ENCODE measurements around the gene OSBPL3.

The OSBPL3 gene

GRCh38 chr7:25005658-25006057 is 25.7 kb upstream of the OSBPL3 start:
- H3K4me1 ChIP-seq (ENCODE audit: insufficient read depth, low read length), result no peaks in the 10 kb centered on the region
- H3K9ac ChIP-seq (ENCODE audit: low read depth, low read length), result no peak overlapping the region
- H3K36me3 ChIP-seq (ENCODE audit: insufficient read depth, low read length), result no peaks in the 10 kb centered on the region
- no peaks in the 10 kb centered on the region; the same call in 1 of the 2 replicates for H3K9me3 ChIP-seq (ENCODE audit: control insufficient read depth, insufficient read depth, low read length)

GRCh38 chr7:25002786-25003185 is 22.8 kb upstream of the OSBPL3 start:
- Histone ChIP-seq H3K9me3 (ENCODE audit: control insufficient read depth, insufficient read depth, low read length) (no peaks in the 10 kb centered on the region), H3K4me1 (ENCODE audit: insufficient read depth, low read length) (no peaks in the 10 kb centered on the region), H3K36me3 (ENCODE audit: insufficient read depth, low read length) (no peaks in the 10 kb centered on the region), H3K9ac (ENCODE audit: low read depth, low read length) (no peak overlapping the region)

- H3K36me3 ChIP-seq (ENCODE audit: insufficient read depth, low read length), result no peaks in the 10 kb centered on the region
- no peak overlapping the region for H3K9ac ChIP-seq (ENCODE audit: low read depth, low read length)
- H3K4me1 ChIP-seq (ENCODE audit: insufficient read depth, low read length), result no peaks in the 10 kb centered on the region
- no peaks in the 10 kb centered on the region for H3K9me3 ChIP-seq (ENCODE audit: control insufficient read depth, insufficient read depth, low read length)
Observed at GRCh38 chr7:24995466-24995865, 15.5 kb upstream of the OSBPL3 start.

GRCh38 chr7:24992314-24992713 is 12.3 kb upstream of the OSBPL3 start:
- Histone ChIP-seq H3K36me3 (ENCODE audit: insufficient read depth, low read length) (no peaks in the 10 kb centered on the region), H3K9ac (ENCODE audit: low read depth, low read length) (no peak overlapping the region), H3K4me1 (ENCODE audit: insufficient read depth, low read length) (no peaks in the 10 kb centered on the region), H3K9me3 (ENCODE audit: control insufficient read depth, insufficient read depth, low read length) (no peaks in the 10 kb centered on the region)

DNA sequence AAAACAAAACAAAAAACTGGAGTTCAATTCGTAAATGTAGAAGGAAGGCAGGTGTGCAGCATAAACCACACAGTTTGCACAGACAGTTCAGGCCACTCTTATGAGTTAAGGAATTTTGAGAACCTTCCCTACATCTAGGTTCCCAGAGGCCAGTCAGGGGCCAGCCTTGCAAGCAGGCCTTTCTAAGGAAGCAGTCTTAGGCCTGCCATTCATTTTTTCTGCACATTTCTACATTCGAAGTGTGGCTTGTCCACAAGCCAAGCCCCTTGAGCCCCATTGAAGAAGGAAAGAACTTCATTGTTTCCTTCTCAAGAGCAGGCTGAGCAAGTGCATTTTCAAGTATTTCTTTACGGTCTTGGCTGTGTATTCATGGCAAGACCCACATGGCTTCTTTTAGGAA is 11.4 kb upstream of the OSBPL3 start:
- Histone ChIP-seq H3K9ac (ENCODE audit: low read depth, low read length) (no peak overlapping the region), H3K36me3 (ENCODE audit: insufficient read depth, low read length) (no peaks in the 10 kb centered on the region), H3K4me1 (ENCODE audit: insufficient read depth, low read length) (no peaks in the 10 kb centered on the region)

DNA sequence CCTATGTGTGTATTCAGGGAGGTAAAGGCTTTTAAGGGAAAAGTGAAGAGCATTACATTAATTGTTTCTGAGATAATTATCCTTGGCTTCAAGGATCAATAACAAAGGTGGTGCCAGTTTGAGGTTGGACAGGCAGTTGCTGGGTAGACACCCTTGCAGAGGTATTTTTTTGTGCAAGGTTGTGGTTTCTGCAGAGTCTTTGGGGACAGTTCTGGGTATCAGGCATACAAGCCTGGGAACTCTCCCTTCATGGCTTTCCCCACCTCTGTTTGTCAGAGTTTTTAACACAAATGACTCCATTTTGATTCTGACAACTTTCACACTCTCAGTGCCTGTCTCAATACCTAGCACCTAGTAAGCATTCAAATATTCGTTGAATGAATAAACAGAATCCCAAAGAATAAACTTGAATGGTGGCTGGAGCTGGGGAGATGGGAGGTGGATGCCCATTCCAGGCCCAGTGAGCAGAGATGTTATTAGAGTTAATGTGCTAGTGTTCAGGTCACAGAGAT is 7.4 kb upstream of the OSBPL3 start:
- H3K9ac ChIP-seq (ENCODE audit: low read depth, low read length), result no peak overlapping the region
- no peaks in the 10 kb centered on the region for H3K9me3 ChIP-seq (ENCODE audit: control insufficient read depth, insufficient read depth, low read length)
- H3K4me1 ChIP-seq (ENCODE audit: insufficient read depth, low read length), result peaks cover 4% of the 10 kb centered on the region; the same call in 1 of the 2 replicates
- H3K36me3 ChIP-seq (ENCODE audit: insufficient read depth, low read length), result no peaks in the 10 kb centered on the region

More for the DNA sequence above, 11.4 kb upstream of the OSBPL3 start:
- no peaks in the 10 kb centered on the region for H3K9me3 ChIP-seq (ENCODE audit: control insufficient read depth, insufficient read depth, low read length)

- Histone ChIP-seq H3K36me3 (ENCODE audit: insufficient read depth, low read length) (no peaks in the 10 kb centered on the region), H3K9me3 (ENCODE audit: control insufficient read depth, insufficient read depth, low read length) (no peaks in the 10 kb centered on the region), H3K9ac (ENCODE audit: low read depth, low read length) (no peak overlapping the region), H3K4me1 (ENCODE audit: insufficient read depth, low read length) (peaks cover 10% of the 10 kb centered on the region)
Observed at GRCh38 chr7:24982917-24983316, 2.9 kb upstream of the OSBPL3 start.

GRCh38 chr7:24981171-24981951 is 1.4 kb upstream of the OSBPL3 start:
- peak overlapping the region; percentile 56; the same call in 1 of the 2 replicates for H3K9ac ChIP-seq (ENCODE audit: low read depth, low read length)
- peaks cover 16% of the 10 kb centered on the region for H3K4me1 ChIP-seq (ENCODE audit: insufficient read depth, low read length)

GRCh38 chr7:24980534-24981170 is 674 bp upstream of the OSBPL3 start:
- Histone ChIP-seq H3K9ac (ENCODE audit: low read depth, low read length) (peak overlapping the region; percentile 56), H3K9me3 (ENCODE audit: control insufficient read depth, insufficient read depth, low read length) (no peaks in the 10 kb centered on the region), H3K4me1 (ENCODE audit: insufficient read depth, low read length) (peaks cover 21% of the 10 kb centered on the region)

More at GRCh38 chr7:24981171-24981951, 1.4 kb upstream of the OSBPL3 start:
- Histone ChIP-seq H3K9me3 (ENCODE audit: control insufficient read depth, insufficient read depth, low read length) (no peaks in the 10 kb centered on the region), H3K36me3 (ENCODE audit: insufficient read depth, low read length) (no peaks in the 10 kb centered on the region)

GRCh38 chr7:24979470-24979862 is 512 bp downstream of the OSBPL3 start:
- Histone ChIP-seq H3K9me3 (ENCODE audit: control insufficient read depth, insufficient read depth, low read length) (no peaks in the 10 kb centered on the region), H3K36me3 (ENCODE audit: insufficient read depth, low read length) (no peaks in the 10 kb centered on the region), H3K4me1 (ENCODE audit: insufficient read depth, low read length) (peaks cover 24% of the 10 kb centered on the region), H3K9ac (ENCODE audit: low read depth, low read length) (peak overlapping the region; percentile 74)

More at GRCh38 chr7:24980534-24981170, 674 bp upstream of the OSBPL3 start:
- H3K36me3 ChIP-seq (ENCODE audit: insufficient read depth, low read length), result no peaks in the 10 kb centered on the region

DNA sequence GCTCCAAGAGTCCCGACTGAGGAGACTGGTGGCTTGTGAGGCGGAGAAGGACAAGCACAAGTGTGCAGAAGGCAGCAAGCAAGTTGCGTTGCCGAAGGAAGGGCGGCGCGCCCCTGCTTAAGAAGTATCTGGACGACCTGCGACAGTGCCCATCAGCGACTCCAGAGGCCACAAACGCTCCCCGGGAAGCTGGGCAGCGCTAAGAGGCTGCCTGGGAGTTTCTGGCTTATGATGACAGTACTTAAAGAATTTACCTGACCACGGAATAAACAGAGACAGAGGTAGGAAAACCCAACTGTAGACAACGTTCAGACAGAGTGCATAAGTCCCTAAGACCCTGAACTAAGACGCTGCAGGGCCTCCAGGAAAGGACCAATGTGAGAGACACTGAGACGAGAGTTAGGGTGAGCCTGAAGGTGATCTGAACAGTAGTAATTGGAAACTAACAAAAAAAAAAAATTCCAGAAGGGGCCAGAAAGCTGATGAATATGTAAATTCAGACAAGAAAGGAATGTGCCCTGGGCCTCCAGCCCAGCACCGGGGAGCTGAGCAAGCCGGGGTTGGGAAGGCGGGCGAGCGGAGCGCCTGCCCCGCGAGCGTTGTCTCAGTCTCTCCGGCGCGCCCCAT is 1.0 kb downstream of the OSBPL3 start:
- H3K36me3 ChIP-seq (ENCODE audit: insufficient read depth, low read length), result no peaks in the 10 kb centered on the region
- H3K9me3 ChIP-seq (ENCODE audit: control insufficient read depth, insufficient read depth, low read length), result no peaks in the 10 kb centered on the region
- H3K9ac ChIP-seq (ENCODE audit: low read depth, low read length), result peak overlapping the region; percentile 74
- peaks cover 24% of the 10 kb centered on the region for H3K4me1 ChIP-seq (ENCODE audit: insufficient read depth, low read length)

- peaks cover 33% of the 10 kb centered on the region for H3K4me1 ChIP-seq (ENCODE audit: insufficient read depth, low read length)
Observed at GRCh38 chr7:24975644-24976260, 4.2 kb downstream of the OSBPL3 start.

GRCh38 chr7:24975172-24975571 is 4.8 kb downstream of the OSBPL3 start:
- Histone ChIP-seq H3K36me3 (ENCODE audit: insufficient read depth, low read length) (no peaks in the 10 kb centered on the region), H3K9me3 (ENCODE audit: control insufficient read depth, insufficient read depth, low read length) (no peaks in the 10 kb centered on the region), H3K9ac (ENCODE audit: low read depth, low read length) (no peak overlapping the region), H3K4me1 (ENCODE audit: insufficient read depth, low read length) (peaks cover 33% of the 10 kb centered on the region)

More at GRCh38 chr7:24975644-24976260, 4.2 kb downstream of the OSBPL3 start:
- Histone ChIP-seq H3K9ac (ENCODE audit: low read depth, low read length) (no peak overlapping the region), H3K9me3 (ENCODE audit: control insufficient read depth, insufficient read depth, low read length) (no peaks in the 10 kb centered on the region), H3K36me3 (ENCODE audit: insufficient read depth, low read length) (no peaks in the 10 kb centered on the region)

Measured in ES-I3 (cell line).